Measurements from ENCODE around the gene OGFR. TPM values are rescaled to one million over a fixed set of nuclear protein-coding genes. Genes with fewer than 3 reads are reported as not detected.

The OGFR gene
- total RNA-seq, 1 experiment from 2014 or later, result 73.6 TPM

DNA sequence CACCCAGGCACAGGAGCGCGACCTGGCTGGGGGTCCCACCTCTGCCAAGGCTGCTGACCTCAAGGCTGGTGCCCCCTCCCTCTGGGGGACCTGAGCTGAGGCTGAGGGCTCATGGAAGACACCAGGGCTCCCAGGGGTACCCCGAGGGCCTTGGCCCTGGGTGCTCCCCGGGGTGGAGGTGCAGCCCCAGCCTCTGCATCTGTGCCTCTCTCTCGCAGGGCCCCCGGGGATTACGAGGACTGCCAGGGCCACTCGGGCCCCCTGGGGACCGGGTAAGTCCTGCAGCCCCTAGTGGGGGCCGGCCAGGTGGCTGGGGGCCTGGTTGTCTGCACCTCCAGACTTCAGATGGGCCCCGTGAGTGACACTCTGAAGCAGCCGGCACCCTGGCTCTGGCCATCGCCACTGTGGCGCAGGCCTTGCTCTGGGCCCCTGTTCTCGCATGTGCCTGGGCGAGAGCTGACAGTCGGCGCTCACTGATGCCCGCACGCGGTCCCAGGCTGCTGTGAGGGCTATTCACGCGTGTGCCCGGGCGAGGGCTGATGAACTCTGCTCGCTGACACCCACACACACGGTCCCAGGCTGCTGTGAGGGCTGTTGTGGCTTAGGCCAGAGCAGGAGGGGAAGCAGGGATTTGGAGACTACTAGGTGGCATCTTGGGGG, 21.5 kb downstream of the OGFR start:
- RAD21 ChIA-PET (ENCODE audit: low non-redundant PET in 1 of 2, low total read pairs in 2 of 2, uncharacterized antibody in 2 of 2, unreplicated experiment in 2 of 2), result no interaction called here
- peaks cover 25 to 33% of the 10 kb centered on the region in 2 experiments for H3K4me1 ChIP-seq (ENCODE audit: control insufficient read depth in 1 of 2, insufficient read depth in 2 of 2, low read length in 2 of 2)
- ATAC-seq, result no peak
- intact Hi-C loops (cut with micrococcal nuclease), result no loop called here
- no peak for DNase-seq (ENCODE audit: low read depth, low spot score)
- no peaks in the 10 kb centered on the region for H3K79me2 ChIP-seq (ENCODE audit: insufficient read depth, low read length)
- no peak overlapping the region for H3K9ac ChIP-seq (ENCODE audit: low read length)
- H2AFZ ChIP-seq (ENCODE audit: low read depth, low read length, poor library complexity, severe bottlenecking), result no peak overlapping the region
- no TSS peak for BruUV-seq (replicated peaks)
- no peak overlapping the region for H3K4me3 ChIP-seq (replicated peaks in 1 of 2; ENCODE audit: low read depth in 1 of 2, low read length in 2 of 2)
- no peaks in the 10 kb centered on the region for H3K9me3 ChIP-seq (ENCODE audit: control insufficient read depth in 1 of 2, insufficient read depth in 1 of 2, low read depth in 1 of 2, low read length in 2 of 2)
- H3K27me3 ChIP-seq (ENCODE audit: insufficient read depth, low read length), result no peaks in the 10 kb centered on the region
- H4K20me1 ChIP-seq (ENCODE audit: insufficient read depth), result no peaks in the 10 kb centered on the region
- TF ChIP-seq POLR2A (IDR thresholded peaks at IDR 0.05; ENCODE audit: borderline replicate concordance, extremely low read depth, insufficient read depth, insufficient read length) (no peak), JUND (IDR thresholded peaks at IDR 0.05) (no peak), CBX3 (IDR thresholded peaks at IDR 0.05; ENCODE audit: low read depth) (no peak), ZFX (IDR thresholded peaks at IDR 0.05) (no peak), REST (IDR thresholded peaks at IDR 0.05; ENCODE audit: low read depth) (no peak), ZNF274 (IDR thresholded peaks at IDR 0.05; ENCODE audit: low read depth, low read length) (no peak), TCF7L2 (IDR thresholded peaks at IDR 0.05; ENCODE audit: borderline replicate concordance, extremely low read depth, insufficient read depth, insufficient read length) (no peak), CEBPB (IDR thresholded peaks at IDR 0.05; ENCODE audit: low read depth) (no peak), EGR1 (IDR thresholded peaks at IDR 0.05; ENCODE audit: low read depth) (no peak)
- TF ChIP-seq, protein P1, sequence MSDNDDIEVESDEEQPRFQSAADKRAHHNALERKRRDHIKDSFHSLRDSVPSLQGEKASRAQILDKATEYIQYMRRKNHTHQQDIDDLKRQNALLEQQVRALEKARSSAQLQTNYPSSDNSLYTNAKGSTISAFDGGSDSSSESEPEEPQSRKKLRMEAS (IDR thresholded peaks at IDR 0.05), result no peak
- no peaks in the 10 kb centered on the region for H3K9me2 ChIP-seq (ENCODE audit: insufficient read depth)
- POLR2A ChIA-PET, result no interaction called here
- CTCF ChIA-PET, result no interaction called here
- H3K27ac ChIP-seq (ENCODE audit: low read depth, low read length), result no peak overlapping the region
- H3K4me2 ChIP-seq (ENCODE audit: low read length), result no peak overlapping the region
- no peaks in the 10 kb centered on the region for H3K36me3 ChIP-seq (ENCODE audit: control insufficient read depth in 1 of 2, insufficient read depth in 2 of 2, low read length in 2 of 2)

Data from HCT116 (cell line).